Muscle of back (tissue), 11 donors: Measurements from ENCODE around the gene NRXN3. TPM values are rescaled to one million over a fixed set of nuclear protein-coding genes. Genes with fewer than 3 reads are reported as not detected.
A peak's percentile ranks its signal among the peaks of the same experiment; 100 is the strongest.
"Not testable (repeated sequence)": the region's sequence is repeated elsewhere in the genome, so short reads cannot be mapped to it uniquely, and the experiment has no call there.

Source experiments
- DNase-seq, 3 donors: peaks; one replicate each; pipeline versions ENCODE4 v3.0.0 to v3.0.0-alpha.2; 2013
- polyA plus RNA-seq, 10 donors: library from polyadenylated mRNA; unstranded; fragments of 120-200 nt; gene quantifications; one replicate each; pipeline ENCODE4 v1.2.1, GENCODE V29; 2013; ENCODE audit not compliant: insufficient read length in 10 of 10

The NRXN3 gene
- polyA plus RNA-seq, 10 donors: 0.39 to 2.5 (median 0.84) TPM

GRCh38 chr14:78403278-78403815, 233.2 kb downstream of the NRXN3 start:
- DNase-seq: peak in 1 of 3 donors; percentile 20

- DNase-seq: no peak
These were observed 235.1 kb downstream of the NRXN3 start for GRCh38 chr14:78405079-78405856.

GRCh38 chr14:78412475-78412874, 242.3 kb downstream of the NRXN3 start:
- DNase-seq: no peak

GRCh38 chr14:78414172-78414571, 244.0 kb downstream of the NRXN3 start:
- no peak for DNase-seq

GRCh38 chr14:78417532-78417931, 247.4 kb downstream of the NRXN3 start:
- DNase-seq: no peak

- DNase-seq: no peak
These were observed 254.1 kb downstream of the NRXN3 start for GRCh38 chr14:78424311-78424710.

- no peak for DNase-seq
These were observed 255.2 kb downstream of the NRXN3 start for GRCh38 chr14:78425330-78425729.

GRCh38 chr14:78425782-78426181, 255.6 kb downstream of the NRXN3 start:
- DNase-seq: no peak

- no peak for DNase-seq
These were observed 261.9 kb downstream of the NRXN3 start for GRCh38 chr14:78432046-78432445.

- DNase-seq: not testable (repeated sequence)
These were observed 267.3 kb downstream of the NRXN3 start for GRCh38 chr14:78437448-78437847.

GRCh38 chr14:78440356-78440894, 270.3 kb downstream of the NRXN3 start:
- DNase-seq: no peak

GRCh38 chr14:78443834-78444233, 273.7 kb downstream of the NRXN3 start:
- no peak for DNase-seq

- no peak for DNase-seq
These were observed 275.1 kb downstream of the NRXN3 start for GRCh38 chr14:78445275-78445674.

GRCh38 chr14:78446807-78447206, 276.6 kb downstream of the NRXN3 start:
- peak in 2 of 3 donors; percentile 4 to 9 for DNase-seq

GRCh38 chr14:78448164-78449094, 278.3 kb downstream of the NRXN3 start:
- peak; percentile 7 to 10 (median 9) for DNase-seq

- no peak for DNase-seq
These were observed 280.6 kb downstream of the NRXN3 start for GRCh38 chr14:78450669-78451318.

GRCh38 chr14:78451319-78451695, 281.1 kb downstream of the NRXN3 start:
- no peak for DNase-seq

- no peak for DNase-seq
These were observed 285.8 kb downstream of the NRXN3 start for GRCh38 chr14:78455896-78456435.

- no peak for DNase-seq
These were observed 299.8 kb downstream of the NRXN3 start for GRCh38 chr14:78469947-78470346.

GRCh38 chr14:78479127-78479780, 309.1 kb downstream of the NRXN3 start:
- DNase-seq: no peak

- DNase-seq: no peak
These were observed 313.9 kb downstream of the NRXN3 start for GRCh38 chr14:78484028-78484427.
